ENCODE measurements around the gene GPR101.
"Not testable (repeated sequence)": the region's sequence is repeated elsewhere in the genome, so short reads cannot be mapped to it uniquely, and the experiment has no call there.

Gene GPR101

GRCh38 chrX:137028699-137029098, 5.1 kb downstream of the GPR101 start:
- TF ChIP-seq CTCF (conservative IDR thresholded peaks at IDR 0.05; ENCODE audit: low read depth, low read length) = no peak
- no peak for DNase-seq (ENCODE audit: low read depth)
- no peak overlapping the region for H3K4me3 ChIP-seq (ENCODE audit: low read length)

GRCh38 chrX:137025930-137026329, 7.9 kb downstream of the GPR101 start:
- H3K4me3 ChIP-seq (ENCODE audit: low read length) = no peak overlapping the region
- no peak for DNase-seq (ENCODE audit: low read depth)
- no peak for TF ChIP-seq CTCF (conservative IDR thresholded peaks at IDR 0.05; ENCODE audit: low read depth, low read length)

GRCh38 chrX:137000236-137000635, 33.6 kb downstream of the GPR101 start:
- DNase-seq (ENCODE audit: low read depth); H3K4me3 ChIP-seq (ENCODE audit: low read length): not testable (repeated sequence)

- DNase-seq (ENCODE audit: low read depth) = no peak
- H3K4me3 ChIP-seq (ENCODE audit: low read length) = no peak overlapping the region
- TF ChIP-seq CTCF (conservative IDR thresholded peaks at IDR 0.05; ENCODE audit: low read depth, low read length) = no peak
Measured at GRCh38 chrX:136999024-136999423, 34.8 kb downstream of the GPR101 start.
